ENCODE data around the gene DLX3. TPM values are rescaled to one million over a fixed set of nuclear protein-coding genes. Genes with fewer than 3 reads are reported as not detected.

Gene DLX3
- total and polyA plus RNA-seq, 2 donors (not counting 1 experiment from before 2014, with no cell fraction given): not detected

- Histone ChIP-seq H3K36me3 (ENCODE audit: control insufficient read depth, insufficient read depth, low read length) (no peaks in the 10 kb centered on the region), H4K20me1 (ENCODE audit: control insufficient read depth, extremely low read depth, insufficient read depth, low read length) (no peaks in the 10 kb centered on the region), H3K27ac (ENCODE audit: insufficient read depth, low read length) (no peak overlapping the region), H3K4me3 (replicated peaks in 1 of 4; ENCODE audit: control extremely low read depth in 1 of 4, insufficient read depth in 1 of 4, low read depth in 3 of 4, low read length in 4 of 4) (no peak overlapping the region), H3K79me2 (ENCODE audit: control insufficient read depth, insufficient read depth, low read length) (no peaks in the 10 kb centered on the region), H3K4me2 (ENCODE audit: extremely low read depth, insufficient read depth, low read length) (no peak overlapping the region), H3K27me3 (ENCODE audit: control insufficient read depth, insufficient read depth, low read length) (peaks cover 33% of the 10 kb centered on the region), H3K9me3 (ENCODE audit: control insufficient read depth, insufficient read depth, low read depth, low read length) (no peaks in the 10 kb centered on the region), H3K4me1 (ENCODE audit: control insufficient read depth, extremely low read depth, insufficient read depth, low read length) (no peaks in the 10 kb centered on the region), H3K9ac (ENCODE audit: insufficient read depth, low read length) (no peak overlapping the region), H2AFZ (ENCODE audit: low read length) (no peak overlapping the region)
- no peak for DNase-seq (ENCODE audit: low read depth in 2 of 2)
- TF ChIP-seq EZH2 (IDR thresholded peaks at IDR 0.05; ENCODE audit: low read length, missing control alignments) (no peak), CTCF (conservative IDR thresholded peaks at IDR 0.05 in 1 of 2, IDR thresholded peaks at IDR 0.05 in 1 of 2; ENCODE audit: low read depth in 1 of 2, low read length in 2 of 2) (no peak)
Measured at GRCh38 chr17:49978501-49978900, 16.5 kb downstream of the DLX3 start.

DNA sequence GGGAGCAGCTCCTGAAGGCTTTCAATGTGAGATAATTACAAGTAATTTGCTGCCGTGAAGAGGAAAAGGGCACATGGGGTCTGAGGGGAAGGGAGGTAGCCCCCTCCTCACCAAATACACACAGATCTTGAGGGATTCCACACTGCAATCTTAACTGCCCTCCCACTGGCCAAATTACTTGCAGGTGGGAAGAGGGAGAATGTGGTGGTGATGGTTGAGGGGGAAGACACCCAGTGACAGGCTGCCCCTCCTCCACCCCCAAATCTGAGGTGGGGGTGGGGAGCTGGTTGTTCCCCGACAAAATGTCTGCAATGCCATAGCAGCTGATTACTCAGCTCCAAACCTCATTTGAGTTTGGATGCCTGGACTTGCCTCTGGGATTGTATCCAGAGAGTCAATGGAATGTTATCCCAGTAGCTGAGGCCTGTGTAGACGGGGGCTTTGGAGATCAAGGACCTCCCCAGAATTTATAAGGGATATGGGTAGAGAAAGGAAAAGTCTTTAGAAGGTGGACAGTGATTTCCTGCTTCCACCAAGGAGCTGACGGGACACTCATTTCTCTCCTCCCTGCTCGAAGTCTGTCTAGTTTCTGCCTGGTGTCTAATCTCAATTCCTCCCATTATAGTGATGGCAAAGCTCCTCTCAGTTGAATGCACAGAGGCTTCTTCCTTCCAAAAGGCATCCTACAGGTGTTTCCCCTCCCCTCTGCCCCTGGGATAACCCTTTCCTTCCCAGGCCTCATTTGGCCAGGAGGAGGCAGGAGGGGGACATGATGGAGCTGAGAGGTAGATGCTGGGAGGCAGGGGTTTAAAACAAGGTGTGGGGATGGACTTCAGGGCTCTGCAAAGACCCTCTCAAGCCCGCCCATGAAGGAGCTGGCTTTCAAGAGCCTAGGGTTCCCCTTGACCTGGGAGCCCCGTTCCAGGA, 17.3 kb downstream of the DLX3 start:
- Histone ChIP-seq H3K9me3 (ENCODE audit: control insufficient read depth, insufficient read depth, low read depth, low read length) (no peaks in the 10 kb centered on the region), H3K4me2 (ENCODE audit: extremely low read depth, insufficient read depth, low read length) (no peak overlapping the region), H3K27me3 (ENCODE audit: control insufficient read depth, insufficient read depth, low read length) (peaks cover 40% of the 10 kb centered on the region), H3K9ac (ENCODE audit: insufficient read depth, low read length) (no peak overlapping the region), H3K4me1 (ENCODE audit: control insufficient read depth, extremely low read depth, insufficient read depth, low read length) (no peaks in the 10 kb centered on the region), H3K4me3 (replicated peaks in 1 of 4; ENCODE audit: control extremely low read depth in 1 of 4, insufficient read depth in 1 of 4, low read depth in 3 of 4, low read length in 4 of 4) (no peak overlapping the region), H2AFZ (ENCODE audit: low read length) (no peak overlapping the region), H3K36me3 (ENCODE audit: control insufficient read depth, insufficient read depth, low read length) (no peaks in the 10 kb centered on the region), H3K27ac (ENCODE audit: insufficient read depth, low read length) (no peak overlapping the region), H4K20me1 (ENCODE audit: control insufficient read depth, extremely low read depth, insufficient read depth, low read length) (no peaks in the 10 kb centered on the region), H3K79me2 (ENCODE audit: control insufficient read depth, insufficient read depth, low read length) (no peaks in the 10 kb centered on the region)
- DNase-seq (ENCODE audit: low read depth in 2 of 2): peak in 1 of 2 donors; percentile 25
- TF ChIP-seq EZH2 (IDR thresholded peaks at IDR 0.05; ENCODE audit: low read length, missing control alignments): no peak
- TF ChIP-seq CTCF (conservative IDR thresholded peaks at IDR 0.05 in 1 of 2, IDR thresholded peaks at IDR 0.05 in 1 of 2; ENCODE audit: low read depth in 1 of 2, low read length in 2 of 2): no peak

DNA sequence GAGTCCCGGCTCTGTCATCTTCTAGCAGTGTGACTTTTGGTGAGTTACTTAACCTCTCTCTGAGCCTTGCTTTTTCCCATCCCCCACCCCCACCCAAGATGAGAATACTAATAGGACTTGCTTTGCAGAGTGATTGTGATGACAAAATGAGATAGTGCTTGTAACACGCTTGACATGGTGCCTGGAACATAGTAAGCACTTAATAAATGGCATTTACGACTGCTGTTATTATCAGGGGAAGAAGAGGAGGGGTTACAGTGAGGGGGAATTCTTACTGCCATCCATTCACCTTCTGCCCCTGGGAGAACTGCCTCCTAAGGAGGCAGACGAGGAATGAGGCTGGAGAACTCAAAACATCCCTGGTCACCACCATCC, 18.2 kb downstream of the DLX3 start:
- Histone ChIP-seq H3K79me2 (ENCODE audit: control insufficient read depth, insufficient read depth, low read length) (no peaks in the 10 kb centered on the region), H4K20me1 (ENCODE audit: control insufficient read depth, extremely low read depth, insufficient read depth, low read length) (no peaks in the 10 kb centered on the region), H3K9ac (ENCODE audit: insufficient read depth, low read length) (no peak overlapping the region), H3K27ac (ENCODE audit: insufficient read depth, low read length) (no peak overlapping the region), H3K4me3 (replicated peaks in 1 of 4; ENCODE audit: control extremely low read depth in 1 of 4, insufficient read depth in 1 of 4, low read depth in 3 of 4, low read length in 4 of 4) (no peak overlapping the region), H3K36me3 (ENCODE audit: control insufficient read depth, insufficient read depth, low read length) (no peaks in the 10 kb centered on the region), H3K4me2 (ENCODE audit: extremely low read depth, insufficient read depth, low read length) (no peak overlapping the region), H2AFZ (ENCODE audit: low read length) (no peak overlapping the region), H3K9me3 (ENCODE audit: control insufficient read depth, insufficient read depth, low read depth, low read length) (no peaks in the 10 kb centered on the region), H3K4me1 (ENCODE audit: control insufficient read depth, extremely low read depth, insufficient read depth, low read length) (no peaks in the 10 kb centered on the region), H3K27me3 (ENCODE audit: control insufficient read depth, insufficient read depth, low read length) (peaks cover 49% of the 10 kb centered on the region)
- no peak for DNase-seq (ENCODE audit: low read depth in 2 of 2)
- TF ChIP-seq EZH2 (IDR thresholded peaks at IDR 0.05; ENCODE audit: low read length, missing control alignments) (no peak), CTCF (conservative IDR thresholded peaks at IDR 0.05 in 1 of 2, IDR thresholded peaks at IDR 0.05 in 1 of 2; ENCODE audit: low read depth in 1 of 2, low read length in 2 of 2) (no peak)

All from fibroblast of lung (primary cell).